GM10847 (cell line): Measurements from ENCODE around the gene ITPR1.

Source experiments
- POLR2A ChIP-seq: IDR thresholded peaks from 2 replicates; pipeline ENCODE4 v1.6.1; 2011; ENCODE audit not compliant: insufficient read length; ENCODE audit errors: extremely low read depth

Gene ITPR1

GRCh38 chr3:4503050-4503449 is 9.9 kb downstream of the ITPR1 start:
- TF ChIP-seq POLR2A = no peak

- TF ChIP-seq POLR2A = no peak
Observed at GRCh38 chr3:4504340-4505261, 11.5 kb downstream of the ITPR1 start.

- TF ChIP-seq POLR2A = no peak
Observed at GRCh38 chr3:4505688-4506558, 12.8 kb downstream of the ITPR1 start.

GRCh38 chr3:4506559-4507023 is 13.4 kb downstream of the ITPR1 start:
- no peak for TF ChIP-seq POLR2A

- TF ChIP-seq POLR2A = no peak
Observed at GRCh38 chr3:4507024-4507596, 14.0 kb downstream of the ITPR1 start.

GRCh38 chr3:4508048-4508981 is 15.2 kb downstream of the ITPR1 start:
- no peak for TF ChIP-seq POLR2A

GRCh38 chr3:4509043-4509442 is 15.9 kb downstream of the ITPR1 start:
- no peak for TF ChIP-seq POLR2A

GRCh38 chr3:4509983-4510755 is 17.0 kb downstream of the ITPR1 start:
- no peak for TF ChIP-seq POLR2A

GRCh38 chr3:4511491-4512262 is 18.5 kb downstream of the ITPR1 start:
- no peak for TF ChIP-seq POLR2A

- no peak for TF ChIP-seq POLR2A
Observed at GRCh38 chr3:4512895-4513616, 19.9 kb downstream of the ITPR1 start.

GRCh38 chr3:4514321-4514720 is 21.2 kb downstream of the ITPR1 start:
- no peak for TF ChIP-seq POLR2A

- TF ChIP-seq POLR2A = no peak
Observed at GRCh38 chr3:4514916-4515315, 21.8 kb downstream of the ITPR1 start.
